Astrocyte of the cerebellum (primary cell): ENCODE measurements around the gene ERMARD.

ENCODE experiments used
- DNase-seq: peaks from one replicate; pipeline ENCODE4 v3.0.0-alpha.2; 2011; ENCODE audit warnings: low read depth
- H3K4me3 ChIP-seq: 2 replicates; pipeline ENCODE4 v1.5.1; 2011; ENCODE audit warnings: mild to moderate bottlenecking, low read depth, low read length, moderate library complexity
- CTCF ChIP-seq: IDR thresholded peaks from 2 replicates; pipeline ENCODE4 v1.5.1; 2012; ENCODE audit warnings: low read length, low read depth, moderate library complexity, mild to moderate bottlenecking; ENCODE audit errors: missing control alignments
- in situ Hi-C: cut with HindIII; loops from 2 replicates; pipeline ENCODE4 v1.10.0; 2017; ENCODE audit warnings: low sequenced_read_pairs

The ERMARD gene

GRCh38 chr6:169786349-169786748, 34.9 kb downstream of the ERMARD start:
- TF ChIP-seq CTCF: no peak
- no peak overlapping the region for H3K4me3 ChIP-seq
- in situ Hi-C loops: no loop called here
- no peak for DNase-seq

DNA sequence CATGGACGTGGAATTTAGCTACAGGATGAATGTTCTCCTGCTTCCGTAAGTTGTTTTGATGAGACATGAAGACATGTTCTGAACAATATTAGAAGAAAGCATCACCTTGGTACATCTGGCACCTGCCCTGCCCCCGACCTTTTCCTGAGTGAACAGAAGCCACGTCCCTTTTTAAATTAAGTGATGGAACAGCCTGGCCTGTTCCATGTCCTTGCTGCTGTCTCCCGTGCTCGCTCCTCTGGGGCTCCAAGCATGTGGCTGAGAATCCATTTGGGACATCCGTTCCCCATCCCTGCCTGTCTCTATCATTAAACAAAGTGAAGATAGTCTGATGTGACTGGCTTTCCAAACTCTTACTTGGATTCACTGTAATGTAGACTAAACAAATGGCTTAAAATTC, 36.4 kb downstream of the ERMARD start:
- no peak for DNase-seq
- no peak for TF ChIP-seq CTCF
- in situ Hi-C loops: no loop called here
- H3K4me3 ChIP-seq: no peak overlapping the region

GRCh38 chr6:169788809-169789145, 37.4 kb downstream of the ERMARD start:
- no peak for DNase-seq
- no peak for TF ChIP-seq CTCF
- in situ Hi-C loops: no loop called here
- H3K4me3 ChIP-seq: no peak overlapping the region

DNA sequence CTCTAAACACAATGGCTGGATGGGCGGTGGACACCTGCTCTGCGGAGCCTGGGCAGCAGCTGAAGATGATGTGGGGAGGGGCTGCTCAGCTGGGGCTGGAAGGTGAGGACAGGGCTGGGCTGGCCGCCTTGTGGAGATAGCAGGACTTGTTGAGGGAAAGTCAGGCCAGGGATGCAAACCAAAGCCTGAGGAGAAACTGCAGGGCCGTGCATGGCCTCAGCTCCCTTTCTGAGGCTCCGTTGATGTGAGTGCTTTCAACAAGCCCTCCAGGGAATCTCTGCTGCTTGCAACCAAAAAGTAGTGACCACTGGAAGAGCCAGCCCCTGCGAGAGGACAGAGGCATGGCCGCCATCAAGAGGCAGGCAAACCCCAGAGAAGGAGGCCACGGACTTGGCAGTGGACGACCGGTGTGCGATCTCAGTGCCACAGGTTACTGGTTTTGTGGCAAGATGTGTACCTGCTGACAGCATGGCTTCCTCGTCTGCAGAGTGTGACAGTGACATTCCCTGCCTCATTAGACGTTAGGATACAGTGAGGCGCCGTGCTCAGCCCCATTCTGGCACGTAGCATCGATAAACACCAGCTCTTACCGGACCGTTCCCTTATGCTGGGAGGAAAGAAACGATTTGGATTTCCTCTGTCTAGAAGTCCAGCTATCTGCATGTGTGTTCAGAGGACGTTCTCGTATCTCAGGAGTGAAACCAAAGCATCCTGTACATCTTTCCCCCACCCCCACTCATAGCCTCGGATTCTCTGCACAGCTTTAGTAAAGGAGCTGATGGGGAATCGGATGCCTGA, 37.9 kb downstream of the ERMARD start:
- H3K4me3 ChIP-seq: peak overlapping the region; percentile 35
- DNase-seq: no peak
- in situ Hi-C loops: no loop called here

GRCh38 chr6:169789944-169790927, 38.8 kb downstream of the ERMARD start:
- TF ChIP-seq CTCF: peak; percentile 97
- H3K4me3 ChIP-seq: peak overlapping the region; percentile 35
- in situ Hi-C loops: no loop called here
- peak; percentile 32 for DNase-seq

More for the DNA sequence above, 37.9 kb downstream of the ERMARD start:
- TF ChIP-seq CTCF: no peak

- H3K4me3 ChIP-seq: no peak overlapping the region
- no peak for TF ChIP-seq CTCF
- in situ Hi-C loops: no loop called here
- no peak for DNase-seq
These were observed 40.3 kb downstream of the ERMARD start for GRCh38 chr6:169791721-169792131.
